PFSK-1 (cell line): ENCODE measurements around the gene SYNDIG1.

Source experiments
- FOXP2 ChIP-seq: optimal IDR thresholded peaks from 2 replicates; pipeline ENCODE3; 2011; ENCODE audit warnings: borderline replicate concordance, control low read depth, inconsistent platforms; ENCODE audit not compliant: insufficient read depth; ENCODE audit errors: extremely low read length, extremely low read depth
- POLR2AphosphoS5 ChIP-seq: IDR thresholded peaks from 2 replicates; pipeline ENCODE4 v1.6.1; 2012; ENCODE audit warnings: low read depth, mild to moderate bottlenecking, control low read depth, low read length, moderate library complexity
- REST ChIP-seq, 2 experiments: IDR thresholded peaks; 2 replicates each; pipeline versions ENCODE4 v1.6.1 to v1.8.0; 2011 to 2012; ENCODE audit warnings: low read depth in 2 of 2, low read length in 2 of 2, control low read depth in 1 of 2, inconsistent platforms in 1 of 2, mild to moderate bottlenecking in 1 of 2, moderate library complexity in 1 of 2; ENCODE audit not compliant: insufficient read depth in 1 of 2

- TF ChIP-seq POLR2AphosphoS5 (no peak), REST (IDR thresholded peaks at IDR 0.05; ENCODE audit: insufficient read depth in 1 of 2, low read depth in 2 of 2, low read length in 2 of 2) (no peak), FOXP2 (no peak)
Observed at GRCh38 chr20:24575811-24576210, 106.4 kb downstream of the SYNDIG1 start.
